Activated naive CD8-positive, alpha-beta T cell treated with anti-CD3 and anti-CD28 coated beads, Interleukin-2, amount 10 ng/mL, durations not matched to agents 7 days and 5 days (primary cell): Measurements from ENCODE around the gene TMEM63A. TPM values are rescaled to one million over a fixed set of nuclear protein-coding genes. Genes with fewer than 3 reads are reported as not detected.

Source experiments
- ATAC-seq: fragments of 150-1000 bp; cut with Tn5 transposase; one replicate; pipeline ENCODE4 v1.10.0; 2021; ENCODE audit warnings: low read depth, moderate library complexity
- POLR2A ChIA-PET: fragments of 350-600 bp; sonication (Branson Sonifier 250); formaldehyde crosslinking; loops from one replicate; lab custom pipeline; 2021; ENCODE audit warnings: antibody characterized with exemption; lab: Charles Lee
- DNase-seq: peaks from one replicate; pipeline ENCODE4 v3.0.0; 2021
- H3K27ac Mint-ChIP-seq: one replicate; pipeline ENCODE4 v1.8.0; 2022; ENCODE audit warnings: mild to moderate bottlenecking, mixed read lengths
- H3K27me3 Mint-ChIP-seq: one replicate; pipeline ENCODE4 v1.8.0; 2022; ENCODE audit warnings: mild to moderate bottlenecking, moderate library complexity, mixed read lengths
- H3K36me3 Mint-ChIP-seq: one replicate; pipeline ENCODE4 v1.8.0; 2021; ENCODE audit warnings: mild to moderate bottlenecking, mixed read lengths
- H3K4me1 Mint-ChIP-seq: one replicate; pipeline ENCODE4 v1.8.0; 2021; ENCODE audit warnings: mixed read lengths
- H3K4me3 Mint-ChIP-seq: one replicate; pipeline ENCODE4 v1.8.0; 2022; ENCODE audit warnings: mild to moderate bottlenecking, moderate library complexity, mixed read lengths
- H3K9me3 Mint-ChIP-seq: one replicate; pipeline ENCODE4 v1.8.0; 2021; ENCODE audit warnings: mixed read lengths
- total RNA-seq, 2 experiments: library from RNA; stranded (reverse); gene quantifications; one replicate each; pipeline ENCODE4 v1.2.3, GENCODE V29; 2021

TMEM63A gene
- total RNA-seq, 2 experiments from 2014 or later = 196 to 198 TPM

- Mint-ChIP-seq H3K4me3 (no peak overlapping the region), H3K9me3 (no peaks in the 10 kb centered on the region), H3K4me1 (peaks cover 52% of the 10 kb centered on the region), H3K36me3 (peaks cover 29% of the 10 kb centered on the region), H3K27ac (peak overlapping the region; percentile 71), H3K27me3 (no peaks in the 10 kb centered on the region)
- POLR2A ChIA-PET = interaction anchor here (1.3 to 2.2 kb wide), 4 partner anchors 11 to 100 kb away, joined by 3 to 6 read pairs (median 3); partner anchors contain the start of gene PYCR2
- DNase-seq (no peak), ATAC-seq (no peak)
Measured at GRCh38 chr1:225877580-225877979, 4.6 kb downstream of the TMEM63A start.

GRCh38 chr1:225876900-225877510 lies 5.2 kb downstream of the TMEM63A start:
- DNase-seq = no peak
- ATAC-seq = no peak
- Mint-ChIP-seq H3K4me1 (peaks cover 52% of the 10 kb centered on the region), H3K36me3 (peaks cover 29% of the 10 kb centered on the region), H3K27me3 (no peaks in the 10 kb centered on the region), H3K27ac (no peak overlapping the region), H3K4me3 (no peak overlapping the region), H3K9me3 (no peaks in the 10 kb centered on the region)
- POLR2A ChIA-PET = interaction anchor here (0.5 to 2.2 kb wide), 3 partner anchors 10 to 47 kb away, joined by 3 to 6 read pairs (median 5); partner anchors contain the start of gene PYCR2

- Mint-ChIP-seq H3K36me3 (peaks cover 45% of the 10 kb centered on the region), H3K4me1 (peaks cover 56% of the 10 kb centered on the region), H3K27me3 (no peaks in the 10 kb centered on the region), H3K27ac (peak overlapping the region; percentile 12), H3K9me3 (no peaks in the 10 kb centered on the region), H3K4me3 (no peak overlapping the region)
- POLR2A ChIA-PET = interaction anchor here (0.6 to 2.2 kb wide), 5 partner anchors 17 to 73 kb away, joined by 3 to 7 read pairs (median 3); partner anchors contain the start of gene PYCR2
- DNase-seq (no peak), ATAC-seq (no peak)
Measured at GRCh38 chr1:225875044-225875815, 7.0 kb downstream of the TMEM63A start.

GRCh38 chr1:225874431-225874830 lies 7.7 kb downstream of the TMEM63A start:
- H3K9me3 Mint-ChIP-seq = no peaks in the 10 kb centered on the region
- H3K4me3 Mint-ChIP-seq = no peak overlapping the region
- H3K27ac Mint-ChIP-seq = no peak overlapping the region
- POLR2A ChIA-PET = interaction anchor here (0.6 to 1.2 kb wide), 3 partner anchors 24 to 125 kb away, joined by 3 read pairs; partner anchors contain the start of gene SDE2
- H3K36me3 Mint-ChIP-seq = peaks cover 41% of the 10 kb centered on the region
- H3K4me1 Mint-ChIP-seq = peaks cover 48% of the 10 kb centered on the region
- no peak for DNase-seq
- H3K27me3 Mint-ChIP-seq = no peaks in the 10 kb centered on the region
- no peak for ATAC-seq

GRCh38 chr1:225873281-225873850 lies 8.8 kb downstream of the TMEM63A start:
- Mint-ChIP-seq H3K27me3 (no peaks in the 10 kb centered on the region), H3K9me3 (no peaks in the 10 kb centered on the region), H3K36me3 (peaks cover 40% of the 10 kb centered on the region), H3K4me1 (peaks cover 41% of the 10 kb centered on the region), H3K27ac (no peak overlapping the region), H3K4me3 (no peak overlapping the region)
- no peak for ATAC-seq
- POLR2A ChIA-PET = interaction anchor here (0.7 to 4.4 kb wide), 3 partner anchors 9 to 200 kb away, joined by 3 to 22 read pairs (median 4); partner anchors contain the start of genes SDE2 and TMEM63A
- no peak for DNase-seq

- no peak for DNase-seq
- no peaks in the 10 kb centered on the region for H3K27me3 Mint-ChIP-seq
- no peak overlapping the region for H3K4me3 Mint-ChIP-seq
- POLR2A ChIA-PET = interaction anchor here (0.7 to 4.4 kb wide), 2 partner anchors 10 to 28 kb away, joined by 4 to 22 read pairs; partner anchors contain the start of gene TMEM63A
- no peak for ATAC-seq
- H3K9me3 Mint-ChIP-seq = no peaks in the 10 kb centered on the region
- no peak overlapping the region for H3K27ac Mint-ChIP-seq
- peaks cover 42% of the 10 kb centered on the region for H3K4me1 Mint-ChIP-seq
- peaks cover 46% of the 10 kb centered on the region for H3K36me3 Mint-ChIP-seq
Measured at GRCh38 chr1:225872075-225872430, 10.1 kb downstream of the TMEM63A start.

GRCh38 chr1:225871359-225872074 lies 10.7 kb downstream of the TMEM63A start:
- POLR2A ChIA-PET = interaction anchor here (0.7 to 4.4 kb wide), 3 partner anchors 11 to 28 kb away, joined by 3 to 22 read pairs (median 4); partner anchors contain the start of gene TMEM63A
- Mint-ChIP-seq H3K4me3 (no peak overlapping the region), H3K36me3 (peaks cover 48% of the 10 kb centered on the region), H3K27ac (peak overlapping the region; percentile 40), H3K4me1 (peaks cover 45% of the 10 kb centered on the region), H3K9me3 (no peaks in the 10 kb centered on the region), H3K27me3 (no peaks in the 10 kb centered on the region)
- no peak for DNase-seq
- no peak for ATAC-seq

GRCh38 chr1:225870911-225871310 lies 11.3 kb downstream of the TMEM63A start:
- no peaks in the 10 kb centered on the region for H3K9me3 Mint-ChIP-seq
- H3K27me3 Mint-ChIP-seq = no peaks in the 10 kb centered on the region
- DNase-seq (no peak), ATAC-seq (no peak)
- peaks cover 49% of the 10 kb centered on the region for H3K36me3 Mint-ChIP-seq
- no peak overlapping the region for H3K4me3 Mint-ChIP-seq
- POLR2A ChIA-PET = interaction anchor here (0.7 to 4.4 kb wide), 3 partner anchors 9 to 26 kb away, joined by 3 to 22 read pairs (median 4); partner anchors contain the start of gene TMEM63A
- H3K27ac Mint-ChIP-seq = no peak overlapping the region
- peaks cover 46% of the 10 kb centered on the region for H3K4me1 Mint-ChIP-seq

- ATAC-seq = no peak
- peaks cover 44% of the 10 kb centered on the region for H3K36me3 Mint-ChIP-seq
- H3K9me3 Mint-ChIP-seq = no peaks in the 10 kb centered on the region
- DNase-seq = no peak
- H3K27ac Mint-ChIP-seq = no peak overlapping the region
- H3K4me3 Mint-ChIP-seq = no peak overlapping the region
- POLR2A ChIA-PET = no interaction called here
- H3K27me3 Mint-ChIP-seq = no peaks in the 10 kb centered on the region
- H3K4me1 Mint-ChIP-seq = peaks cover 44% of the 10 kb centered on the region
Measured at GRCh38 chr1:225868631-225869330, 13.4 kb downstream of the TMEM63A start.

GRCh38 chr1:225866981-225867380 lies 15.2 kb downstream of the TMEM63A start:
- DNase-seq (no peak), ATAC-seq (no peak)
- Mint-ChIP-seq H3K9me3 (no peaks in the 10 kb centered on the region), H3K4me3 (peak overlapping the region; percentile 57), H3K27me3 (no peaks in the 10 kb centered on the region), H3K27ac (peak overlapping the region; percentile 77), H3K4me1 (peaks cover 41% of the 10 kb centered on the region), H3K36me3 (peaks cover 39% of the 10 kb centered on the region)
- POLR2A ChIA-PET = interaction anchor here (1.0 to 1.4 kb wide), 4 partner anchors 10 to 57 kb away, joined by 3 to 4 read pairs (median 3); partner anchors contain the start of genes PYCR2 and TMEM63A

GRCh38 chr1:225866061-225866837 lies 15.9 kb downstream of the TMEM63A start:
- H3K4me1 Mint-ChIP-seq = peaks cover 34% of the 10 kb centered on the region
- H3K36me3 Mint-ChIP-seq = peaks cover 32% of the 10 kb centered on the region
- POLR2A ChIA-PET = interaction anchor here (1.1 to 3.2 kb wide), 6 partner anchors 10 to 88 kb away, joined by 3 to 26 read pairs (median 4); partner anchors contain the start of genes PYCR2, SRP9 and TMEM63A

More at GRCh38 chr1:225866061-225866837, 15.9 kb downstream of the TMEM63A start:
- peak overlapping the region; percentile 79 for H3K27ac Mint-ChIP-seq
- H3K4me3 Mint-ChIP-seq = peak overlapping the region; percentile 57
- H3K9me3 Mint-ChIP-seq = no peaks in the 10 kb centered on the region
- H3K27me3 Mint-ChIP-seq = no peaks in the 10 kb centered on the region
- DNase-seq = peak; percentile 50
- peak; percentile 93 for ATAC-seq
